ENCODE data around the gene SLC4A2.

- TF ChIP-seq CTCF (IDR thresholded peaks at IDR 0.05; ENCODE audit: low read depth, low read length) (no peak), EZH2phosphoT487 (IDR thresholded peaks at IDR 0.05; ENCODE audit: low read depth) (no peak)
Measured at GRCh38 chr7:151082141-151083070, 23.0 kb downstream of the SLC4A2 start.

Data from OCI-LY3 (cell line).